SK-N-SH (cell line): ENCODE results near the gene UBD. TPM values are rescaled to one million over a fixed set of nuclear protein-coding genes. Genes with fewer than 3 reads are reported as not detected.

Source experiments
- CTCF ChIA-PET: fragments of 300-600, 350-600 bp; formaldehyde crosslinking; extraction: SDS; loops from one replicate; lab custom pipeline; 2021; lab: Yijun Ruan, JAX
- POLR2A ChIA-PET: fragments of 350-600 bp; sonication (Branson Sonifier 250); formaldehyde crosslinking; extraction: SDS; loops from one replicate; lab custom pipeline; 2020; ENCODE audit warnings: antibody characterized with exemption, inconsistent platforms; lab: Yijun Ruan, JAX
- DNase-seq: peaks from one replicate; pipeline ENCODE4 v3.0.0; 2012
- H2AFZ ChIP-seq: fragments of 200-600 bp; sonication (generic); 2 replicates; pipeline ENCODE4 v1.8.1; 2016; ENCODE audit warnings: antibody characterized with exemption, mild to moderate bottlenecking, low read depth
- H3F3A ChIP-seq: fragments of 200-600 bp; sonication (generic); replicated peaks from 2 replicates; pipeline ENCODE3; 2016; ENCODE audit warnings: antibody characterized with exemption, mild to moderate bottlenecking; ENCODE audit not compliant: insufficient read depth
- H3K27ac ChIP-seq, 2 experiments: fragments of 200-500 bp in 1 of 2; fragments of 200-600 bp in 1 of 2; sonication (Bioruptor generic) in 1 of 2; sonication (generic), shearing (Covaris generic) in 1 of 2; 2 replicates each; pipeline versions ENCODE4 v1.5.1 to v1.6.1; 2014 to 2016; ENCODE audit warnings: low read depth in 2 of 2, inconsistent platforms in 1 of 2, low read length in 1 of 2, mild to moderate bottlenecking in 1 of 2, mixed read lengths in 1 of 2
- H3K27me3 ChIP-seq: fragments of 200-600 bp; sonication (generic), shearing (Covaris generic); 2 replicates; pipeline ENCODE4 v1.6.1; 2016; ENCODE audit warnings: mixed run types; ENCODE audit not compliant: insufficient read depth
- H3K36me3 ChIP-seq, 2 experiments: fragments of 200-500 bp in 1 of 2; fragments of 200-600 bp in 1 of 2; sonication (Bioruptor generic) in 1 of 2; sonication (generic) in 1 of 2; replicated peaks in 1 of 2; 2 replicates each; pipeline versions ENCODE3 to v1.5.1; 2014 to 2016; ENCODE audit warnings: low read length in 1 of 2, mild to moderate bottlenecking in 1 of 2; ENCODE audit not compliant: insufficient read depth in 2 of 2, control insufficient read depth in 1 of 2
- H3K4me1 ChIP-seq, 2 experiments: fragments of 200-500 bp in 1 of 2; fragments of 200-600 bp in 1 of 2; sonication (Bioruptor generic) in 1 of 2; sonication (generic), shearing (Covaris generic) in 1 of 2; 2 replicates each; pipeline versions ENCODE4 v1.5.1 to v1.6.1; 2014 to 2016; ENCODE audit warnings: low read depth in 1 of 2, low read length in 1 of 2, mixed run types in 1 of 2; ENCODE audit not compliant: insufficient read depth in 2 of 2, control insufficient read depth in 1 of 2
- H3K4me2 ChIP-seq: fragments of 200-600 bp; sonication (generic), shearing (Covaris generic); 2 replicates; pipeline ENCODE4 v1.6.1; 2017; ENCODE audit warnings: mixed run types
- H3K4me3 ChIP-seq, 2 experiments: fragments of 200-500 bp in 1 of 2; fragments of 200-600 bp in 1 of 2; sonication (Bioruptor generic) in 1 of 2; sonication (generic), shearing (Covaris generic) in 1 of 2; 2 replicates each; pipeline versions ENCODE4 v1.5.1 to v1.8.1; 2014 to 2016; ENCODE audit warnings: low read depth in 2 of 2, inconsistent platforms in 1 of 2, low read length in 1 of 2, mild to moderate bottlenecking in 1 of 2, mixed read lengths in 1 of 2, moderate library complexity in 1 of 2
- H3K79me2 ChIP-seq: fragments of 200-600 bp; sonication (generic); 2 replicates; pipeline ENCODE4 v1.8.1; 2017; ENCODE audit warnings: mild to moderate bottlenecking; ENCODE audit not compliant: insufficient read depth
- H3K9ac ChIP-seq: fragments of 200-600 bp; sonication (generic); 2 replicates; pipeline ENCODE4 v1.6.1; 2017; ENCODE audit warnings: mixed run types
- H3K9me2 ChIP-seq: fragments of 200-600 bp; sonication (generic); 2 replicates; pipeline ENCODE4 v1.6.1; 2017; ENCODE audit warnings: mixed run types
- H3K9me3 ChIP-seq: fragments of 200-600 bp; sonication (generic); 2 replicates; pipeline ENCODE4 v1.6.1; 2017; ENCODE audit warnings: mixed run types, mild to moderate bottlenecking, moderate library complexity
- H4K20me1 ChIP-seq: fragments of 200-600 bp; sonication (generic); 2 replicates; pipeline ENCODE4 v1.6.1; 2017; ENCODE audit warnings: mild to moderate bottlenecking, mixed run types; ENCODE audit not compliant: insufficient read depth
- CHD2 ChIP-seq: fragments of 150-350 bp; IDR thresholded peaks from 2 replicates; pipeline ENCODE4 v1.6.1; 2018; ENCODE audit warnings: low read length; ENCODE audit not compliant: partially characterized antibody
- ELF1 ChIP-seq: IDR thresholded peaks from 2 replicates; pipeline ENCODE4 v1.4.0; 2012
- FOSL2 ChIP-seq: IDR thresholded peaks from 2 replicates; pipeline ENCODE4 v1.4.0; 2012; ENCODE audit warnings: low read depth, mild to moderate bottlenecking, moderate library complexity, borderline replicate concordance
- FOXJ3 ChIP-seq: sonication (generic); formaldehyde crosslinking; IDR thresholded peaks from 2 replicates; pipeline ENCODE4 v1.5.1; 2020; ENCODE audit warnings: mild to moderate bottlenecking, missing genetic modification reagents
- FOXM1 ChIP-seq: IDR thresholded peaks from 2 replicates; pipeline ENCODE4 v1.4.0; 2012; ENCODE audit warnings: low read depth, mild to moderate bottlenecking
- IRF3 ChIP-seq: fragments of 150-350 bp; IDR thresholded peaks from 2 replicates; pipeline ENCODE4 v1.6.1; 2016; ENCODE audit warnings: mild to moderate bottlenecking, low read depth, low read length
- JUND ChIP-seq: IDR thresholded peaks from 2 replicates; pipeline ENCODE4 v1.4.0; 2012
- MAX ChIP-seq: IDR thresholded peaks from 2 replicates; pipeline ENCODE4 v1.4.0; 2012; ENCODE audit warnings: low read depth
- MXI1 ChIP-seq: IDR thresholded peaks from 2 replicates; pipeline ENCODE4 v1.6.1; 2012; ENCODE audit warnings: mild to moderate bottlenecking, low read depth, low read length, improper control_type of control experiment
- NFIC ChIP-seq: IDR thresholded peaks from 2 replicates; pipeline ENCODE4 v1.4.0; 2012; ENCODE audit warnings: borderline replicate concordance
- NRF1 ChIP-seq: IDR thresholded peaks from 2 replicates; pipeline ENCODE4 v1.6.1; 2012; ENCODE audit warnings: low read depth, mild to moderate bottlenecking, low read length
- POLR2AphosphoS5 ChIP-seq: IDR thresholded peaks from 2 replicates; pipeline ENCODE4 v1.6.1; 2012; ENCODE audit warnings: low read depth, low read length
- RAD21 ChIP-seq: IDR thresholded peaks from 2 replicates; pipeline ENCODE4 v1.6.1; 2012; ENCODE audit warnings: mild to moderate bottlenecking, low read length
- RCOR1 ChIP-seq: fragments of 150-350 bp; IDR thresholded peaks from 2 replicates; pipeline ENCODE4 v1.6.1; 2017; ENCODE audit warnings: antibody characterized with exemption, low read length
- REST ChIP-seq: IDR thresholded peaks from 2 replicates; pipeline ENCODE4 v1.6.1; 2012; ENCODE audit warnings: mild to moderate bottlenecking, low read depth, low read length, moderate library complexity
- SMC3 ChIP-seq: IDR thresholded peaks from 2 replicates; pipeline ENCODE4 v1.6.1; 2012; ENCODE audit warnings: low read depth, low read length, improper control_type of control experiment
- TAF1 ChIP-seq: IDR thresholded peaks from 2 replicates; pipeline ENCODE4 v1.6.1; 2012; ENCODE audit warnings: low read depth, mild to moderate bottlenecking, low read length, moderate library complexity, borderline replicate concordance
- USF1 ChIP-seq: IDR thresholded peaks from 2 replicates; pipeline ENCODE4 v1.4.0; 2012; ENCODE audit warnings: low read depth, borderline replicate concordance
- YY1 ChIP-seq: IDR thresholded peaks from 2 replicates; pipeline ENCODE4 v1.4.0; 2012; ENCODE audit warnings: low read depth, mild to moderate bottlenecking
- ZBTB33 ChIP-seq: IDR thresholded peaks from 2 replicates; pipeline ENCODE4 v1.4.0; 2012; ENCODE audit warnings: low read depth, borderline replicate concordance
- WGBS: methylation state at CpG from one replicate; pipeline ENCODE4 v1.1.6; 2017; ENCODE audit warnings: low lambda C conversion rate; 5-methylcytosine and 5-hydroxymethylcytosine counted together
- polyA plus RNA-seq, 3 experiments: library from polyadenylated mRNA; depleted of rRNA; stranded (reverse); fragments of >200 nt; gene quantifications; 2 replicates each; pipeline ENCODE4 v1.2.3, GENCODE V29; 2012

The UBD gene
- polyA plus RNA-seq, 1 of the 3 experiments (the other 2 are of a cell fraction), result not detected

- Histone ChIP-seq H3K9ac (no peak overlapping the region), H3K4me2 (no peak overlapping the region), H4K20me1 (no peaks in the 10 kb centered on the region), H3K36me3 (no peaks in the 10 kb centered on the region), H3K9me3 (no peaks in the 10 kb centered on the region), H3F3A (no peaks in the 10 kb centered on the region), H3K9me2 (no peaks in the 10 kb centered on the region), H3K4me1 (no peaks in the 10 kb centered on the region), H3K79me2 (no peaks in the 10 kb centered on the region), H3K27ac (no peak overlapping the region), H3K4me3 (no peak overlapping the region), H2AFZ (no peak overlapping the region), H3K27me3 (peaks cover 45% of the 10 kb centered on the region; the same call in 1 of the 2 replicates)
- ChIA-PET POLR2A (no interaction called here), CTCF (no interaction called here)
- DNase-seq, result no peak
- TF ChIP-seq YY1 (no peak), MAX (no peak), ZBTB33 (no peak), FOXM1 (no peak), FOSL2 (no peak), USF1 (no peak), NRF1 (no peak), JUND (no peak), FOXJ3 (CRISPR knock-in tag) (no peak), MXI1 (no peak), CHD2 (no peak), ELF1 (no peak), RAD21 (no peak)
- 18% methylated on average over 3 of the region's 3 CpGs for WGBS
Observed at GRCh38 chr6:29529956-29530355, 29.6 kb downstream of the UBD start.

- Histone ChIP-seq H3K27me3 (peaks cover 38% of the 10 kb centered on the region; the same call in 1 of the 2 replicates), H2AFZ (no peak overlapping the region), H3K79me2 (no peaks in the 10 kb centered on the region), H3K27ac (no peak overlapping the region), H3K4me1 (no peaks in the 10 kb centered on the region), H3K9me2 (no peaks in the 10 kb centered on the region), H4K20me1 (no peaks in the 10 kb centered on the region), H3K9me3 (no peaks in the 10 kb centered on the region), H3K4me3 (no peak overlapping the region), H3F3A (no peaks in the 10 kb centered on the region), H3K9ac (no peak overlapping the region), H3K36me3 (no peaks in the 10 kb centered on the region), H3K4me2 (no peak overlapping the region)
- POLR2A ChIA-PET, result no interaction called here
- WGBS, result 0% methylated on average over 2 of the region's 2 CpGs
- CTCF ChIA-PET, result no interaction called here
- TF ChIP-seq MXI1, result no peak
- TF ChIP-seq SMC3, result no peak
- no peak for TF ChIP-seq POLR2AphosphoS5
- no peak for TF ChIP-seq NRF1
- TF ChIP-seq RCOR1, result no peak
- TF ChIP-seq USF1, result no peak
- no peak for TF ChIP-seq NFIC
- no peak for TF ChIP-seq REST
- TF ChIP-seq IRF3, result no peak
- TF ChIP-seq ELF1, result no peak
- TF ChIP-seq TAF1, result no peak
- TF ChIP-seq RAD21, result no peak
- no peak for DNase-seq
Observed at GRCh38 chr6:29528988-29529560, 30.5 kb downstream of the UBD start.
